NCI-H1105 treated with DMSO at 0.1 percent for 48 hours (cell line): Measurements from ENCODE around the gene AVPR1A.
A peak's percentile ranks its signal among the peaks of the same experiment; 100 is the strongest.
"Not testable (repeated sequence)": the region's sequence is repeated elsewhere in the genome, so short reads cannot be mapped to it uniquely, and the experiment has no call there.

Experiments used
- DNase-seq: peaks from one replicate; lab custom pipeline; 2025; lab: John Stamatoyannopoulos, UW

Gene AVPR1A

GRCh38 chr12:63150713-63151622 lies at the start of gene AVPR1A:
TSS of gene AVPR1A (minus strand) at chr12:63151201. CDS start at chr12:63150836, 365 bp downstream.
- DNase-seq: no peak

- no peak for DNase-seq
These were observed 45.2 kb upstream of the AVPR1A start for GRCh38 chr12:63196168-63196567.

DNA sequence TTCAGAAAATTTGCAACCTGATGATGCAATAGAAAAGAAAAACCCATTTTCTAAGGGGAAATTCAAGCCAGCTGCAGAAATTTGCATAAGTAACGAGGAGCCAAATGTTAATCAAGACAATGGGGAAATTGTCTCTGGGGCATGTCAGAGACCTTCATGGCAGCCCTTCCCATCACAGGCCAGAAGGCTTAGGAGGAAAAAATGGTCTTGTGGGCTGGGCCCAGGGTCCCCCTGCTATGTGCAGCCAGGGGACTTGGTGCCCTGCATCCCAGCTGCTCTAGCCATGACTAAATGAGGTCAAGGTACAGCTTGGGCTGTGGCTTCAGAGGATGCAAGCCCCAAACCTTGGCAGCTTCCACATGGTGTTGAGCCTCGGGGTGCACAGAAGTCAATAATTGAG lies 28.2 kb upstream of the AVPR1A start:
- DNase-seq: no peak

DNA sequence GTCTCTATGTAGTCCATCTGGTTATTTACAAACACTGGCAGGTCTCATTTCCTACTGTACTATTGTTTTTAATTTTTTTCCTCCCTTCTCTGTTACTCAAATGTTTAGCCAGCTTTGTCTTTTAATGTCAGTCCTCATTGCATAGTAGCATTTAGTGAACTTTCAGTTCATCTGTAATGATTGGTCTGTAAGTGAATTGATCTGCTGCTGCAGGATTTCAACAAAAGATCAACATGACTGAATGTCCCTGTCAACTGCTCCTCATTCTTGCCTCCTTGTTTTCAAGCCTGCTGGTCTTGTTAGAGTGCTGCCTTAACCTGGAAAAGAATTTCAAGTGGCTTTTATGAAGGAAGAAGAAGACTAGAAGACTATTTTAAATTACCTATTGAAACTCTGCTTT lies 19.3 kb upstream of the AVPR1A start:
- no peak for DNase-seq

DNA sequence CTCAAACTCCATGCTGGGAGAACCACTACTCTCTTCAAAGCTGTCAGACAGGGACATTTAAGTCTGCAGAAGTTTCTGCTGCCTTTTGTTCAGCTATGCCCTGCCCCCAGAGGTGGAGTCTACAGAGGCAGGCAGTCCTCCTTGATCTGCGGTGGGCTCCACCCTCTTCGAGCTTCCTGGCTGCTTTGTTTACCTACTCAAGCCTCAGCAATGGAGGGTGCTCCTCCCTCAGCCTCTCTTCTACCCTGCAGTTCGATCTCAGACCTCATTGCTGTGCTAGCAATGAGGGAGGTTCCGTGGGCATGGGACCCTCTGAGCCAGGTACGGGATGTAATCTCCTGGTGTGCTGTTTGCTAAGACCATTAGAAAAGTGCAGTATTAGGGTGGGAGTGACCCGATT lies 16.7 kb upstream of the AVPR1A start:
- DNase-seq: not testable (repeated sequence)

- DNase-seq: peak; percentile 22
These were observed 13.9 kb upstream of the AVPR1A start for GRCh38 chr12:63164911-63165310.

DNA sequence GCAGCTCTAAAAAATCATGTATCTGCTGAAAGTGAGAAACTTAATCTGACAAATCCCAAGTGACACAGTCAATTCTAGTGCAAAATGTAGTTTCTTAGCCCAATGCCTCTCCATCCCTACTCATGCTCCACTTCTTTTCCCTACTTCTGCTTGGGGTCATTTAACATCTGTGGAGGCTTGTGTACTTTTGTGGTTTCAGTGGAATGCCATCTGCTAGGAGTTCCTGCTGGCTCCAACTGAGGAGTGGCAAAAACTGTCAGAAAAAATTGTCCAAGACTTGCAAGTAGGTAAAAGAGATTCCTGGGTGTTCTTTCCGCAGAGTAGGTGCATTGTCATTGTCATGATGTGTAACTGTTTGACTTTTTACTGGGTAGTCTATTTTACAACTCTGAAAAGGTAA lies 12.5 kb upstream of the AVPR1A start:
- no peak for DNase-seq

DNA sequence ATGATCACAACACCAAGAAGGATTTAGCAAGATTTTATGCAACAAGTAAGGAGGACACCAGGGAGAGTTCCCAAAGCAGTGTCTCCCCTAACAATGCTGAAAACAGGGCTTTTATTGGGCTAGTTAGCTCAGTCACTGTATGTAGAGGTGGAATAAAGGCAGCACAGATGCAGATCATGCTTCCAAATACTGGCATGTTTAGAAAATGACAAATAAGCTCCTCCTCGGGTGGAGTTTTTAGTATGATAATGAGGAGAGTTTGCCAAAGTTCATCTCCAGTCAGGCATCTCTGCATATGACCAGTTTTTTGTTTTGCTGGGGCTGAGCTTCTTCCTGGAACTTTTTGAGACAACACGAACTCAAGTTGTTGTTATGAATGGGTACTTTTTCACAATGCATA lies 4.4 kb upstream of the AVPR1A start:
- no peak for DNase-seq

GRCh38 chr12:63154560-63154959 lies 3.6 kb upstream of the AVPR1A start:
- DNase-seq: no peak

- DNase-seq: no peak
These were observed 1.3 kb upstream of the AVPR1A start for GRCh38 chr12:63152321-63152700.

DNA sequence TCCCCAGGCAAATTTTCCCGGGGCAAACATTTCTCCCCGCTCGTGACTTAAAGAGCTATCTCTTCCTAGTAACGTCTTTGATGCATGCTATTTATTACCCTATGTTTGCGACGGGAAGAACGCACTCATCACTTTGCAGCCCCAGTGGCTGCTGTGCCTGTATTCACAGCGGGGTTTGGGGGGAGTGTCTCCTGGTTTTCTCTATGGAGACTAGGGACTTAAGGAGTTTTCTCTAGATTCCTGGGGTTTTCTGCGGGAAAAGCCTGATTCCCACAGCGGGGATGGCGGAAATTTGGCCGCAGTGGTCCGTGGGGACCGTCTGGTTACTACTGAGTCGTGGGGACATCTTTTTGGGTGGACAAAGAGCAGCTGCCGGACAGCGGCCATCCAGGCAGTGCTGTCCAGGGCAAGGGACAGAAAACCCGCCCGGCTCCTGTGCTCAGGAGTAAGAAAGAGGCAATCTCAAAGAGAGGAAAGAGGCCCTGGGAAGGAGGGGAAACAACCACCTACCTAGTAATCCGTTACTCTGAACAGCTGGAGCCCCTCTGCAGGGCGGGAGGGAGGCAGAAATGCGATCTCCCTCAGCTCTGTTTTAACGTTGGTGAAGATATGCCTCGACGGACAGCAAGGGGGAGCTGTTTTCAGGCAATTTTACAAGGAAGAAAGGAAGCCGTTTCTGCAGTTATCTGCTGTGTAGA lies 771 bp upstream of the AVPR1A start:
- DNase-seq: peak; percentile 79

DNA sequence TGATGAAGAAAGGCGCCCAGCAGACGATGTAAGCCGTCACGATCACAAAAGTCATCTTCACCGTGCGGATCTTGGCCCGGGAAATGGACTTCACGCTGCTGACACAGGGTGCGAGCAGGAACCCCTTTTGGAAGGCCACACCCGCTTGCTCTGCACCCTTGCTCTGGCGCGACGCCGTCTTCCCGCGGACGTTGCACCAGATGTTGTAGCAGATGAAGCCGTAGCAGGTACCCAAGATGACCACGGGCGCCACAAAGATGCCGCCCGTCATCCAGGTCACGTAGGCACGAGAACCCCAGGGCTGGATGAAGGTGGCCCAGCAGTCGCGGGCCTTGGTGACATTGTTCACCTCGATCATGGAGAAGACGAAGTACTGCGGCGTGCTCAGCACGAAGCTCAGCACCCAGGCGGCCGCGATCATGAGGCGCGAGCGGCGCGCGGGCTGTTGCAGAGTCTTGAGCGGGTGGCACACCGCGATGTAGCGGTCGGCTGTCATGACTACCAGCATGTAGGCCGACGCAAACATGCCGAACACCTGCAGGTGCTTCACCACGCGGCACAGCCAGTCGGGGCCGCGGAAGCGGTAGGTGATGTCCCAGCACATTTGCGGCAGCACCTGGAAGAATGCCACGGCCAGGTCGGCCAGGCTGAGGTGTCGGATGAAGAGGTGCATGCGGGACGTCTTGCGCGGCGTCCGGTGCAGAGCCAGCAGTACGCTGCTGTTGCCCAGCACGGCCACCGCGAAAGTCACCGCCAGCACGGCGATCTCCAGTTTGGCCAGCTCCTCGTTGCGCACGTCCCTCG lies 890 bp downstream of the AVPR1A start:
- DNase-seq: no peak

DNA sequence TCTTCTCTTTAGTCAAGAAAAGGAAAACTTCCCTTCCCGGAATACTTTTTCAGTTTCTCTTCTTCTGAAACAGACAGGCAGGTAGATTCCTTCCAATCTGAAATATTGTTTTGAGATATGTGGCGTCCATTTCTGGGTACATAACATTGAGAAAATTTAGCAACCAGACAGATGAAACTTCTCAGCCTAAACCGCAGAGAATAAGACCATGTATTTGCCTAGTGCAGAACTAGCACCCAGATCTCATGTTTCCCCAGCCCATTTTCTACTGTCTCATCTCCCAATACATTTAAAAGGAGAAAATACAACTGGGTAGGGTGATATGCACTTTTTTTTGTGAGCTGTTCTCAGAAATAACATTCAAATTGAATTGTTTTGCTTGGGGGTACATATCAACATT lies 6.4 kb downstream of the AVPR1A start:
- no peak for DNase-seq

DNA sequence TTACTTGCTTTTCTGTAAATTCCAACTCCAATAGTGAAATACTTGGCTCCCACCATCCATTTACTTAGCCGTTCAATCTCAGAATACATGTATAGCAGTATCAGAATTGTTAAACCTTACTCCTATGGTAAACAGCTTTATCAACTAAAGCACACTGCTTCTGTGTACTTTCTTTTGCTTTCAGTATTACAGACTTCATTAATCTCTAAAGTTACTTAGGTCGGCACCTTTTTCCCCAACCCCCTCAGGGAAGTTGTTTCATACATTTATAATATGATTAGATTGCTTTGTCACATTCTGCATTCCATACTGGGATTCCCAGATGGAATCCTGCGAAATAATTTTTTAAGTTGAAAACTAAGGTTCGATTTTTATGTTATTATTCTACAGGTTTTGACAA lies 12.5 kb downstream of the AVPR1A start:
- DNase-seq: no peak

DNA sequence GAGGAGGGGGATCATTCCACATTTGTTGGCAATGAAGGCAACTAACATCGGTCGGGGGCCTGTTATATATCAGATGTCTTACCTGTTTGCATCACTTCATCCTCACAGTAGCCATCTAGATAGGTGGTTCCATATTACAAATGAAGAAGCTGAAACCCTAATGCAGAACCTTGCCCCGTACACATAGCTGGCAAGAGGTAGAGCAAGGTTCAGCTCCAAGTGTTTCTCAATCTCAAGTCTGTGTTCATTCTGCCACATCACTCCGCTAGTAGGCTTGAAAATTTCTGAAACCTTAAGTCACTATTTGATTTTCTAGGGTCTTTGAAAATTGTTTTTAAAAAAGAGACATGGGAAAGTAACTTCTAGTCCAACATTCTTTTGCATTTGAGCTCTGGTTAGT lies 17.0 kb downstream of the AVPR1A start:
- DNase-seq: no peak

GRCh38 chr12:63132201-63132600 lies 18.8 kb downstream of the AVPR1A start:
- DNase-seq: no peak

DNA sequence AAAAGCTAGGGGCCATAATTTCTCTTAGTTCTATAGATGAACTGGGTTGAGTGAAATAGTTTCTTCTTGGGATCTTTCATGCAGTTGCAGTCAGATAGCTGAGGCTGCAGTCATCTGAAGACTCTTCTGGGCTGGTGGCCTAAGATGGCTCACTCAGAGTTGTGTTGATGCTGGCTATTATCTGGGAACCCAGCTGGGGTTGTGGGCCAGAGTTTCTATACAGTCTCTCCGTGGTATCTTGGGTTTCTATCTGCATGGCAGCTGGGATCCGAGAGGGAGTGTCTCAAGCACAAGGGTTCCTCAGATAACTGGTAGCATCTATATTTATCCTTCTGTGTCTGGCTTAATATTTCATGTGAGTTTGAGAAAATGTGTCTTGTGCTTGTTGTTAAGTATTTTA lies 21.1 kb downstream of the AVPR1A start:
- no peak for DNase-seq

DNA sequence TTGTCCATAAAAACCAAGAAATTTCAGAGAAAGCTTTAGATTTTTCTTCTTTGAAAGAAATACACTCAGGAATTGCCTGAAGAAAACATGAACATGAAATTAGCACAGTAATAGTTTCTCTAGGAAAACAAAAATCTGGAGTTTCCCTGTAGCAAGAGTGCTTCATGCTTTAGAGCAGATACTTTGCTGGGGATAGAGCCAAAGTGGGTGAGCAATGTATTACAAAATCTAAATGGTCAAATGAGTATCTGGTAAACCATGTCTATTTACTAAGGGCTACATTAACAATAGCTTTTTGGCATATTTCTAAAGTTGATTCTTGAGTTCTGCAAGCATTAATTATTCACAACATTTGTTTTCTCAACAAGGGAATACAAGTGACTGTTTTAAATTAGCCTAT lies 26.2 kb downstream of the AVPR1A start:
- DNase-seq: no peak

- DNase-seq: peak; percentile 58
These were observed 47.4 kb downstream of the AVPR1A start for GRCh38 chr12:63103494-63104131.

- DNase-seq: no peak
These were observed 49.1 kb downstream of the AVPR1A start for GRCh38 chr12:63101920-63102319.

DNA sequence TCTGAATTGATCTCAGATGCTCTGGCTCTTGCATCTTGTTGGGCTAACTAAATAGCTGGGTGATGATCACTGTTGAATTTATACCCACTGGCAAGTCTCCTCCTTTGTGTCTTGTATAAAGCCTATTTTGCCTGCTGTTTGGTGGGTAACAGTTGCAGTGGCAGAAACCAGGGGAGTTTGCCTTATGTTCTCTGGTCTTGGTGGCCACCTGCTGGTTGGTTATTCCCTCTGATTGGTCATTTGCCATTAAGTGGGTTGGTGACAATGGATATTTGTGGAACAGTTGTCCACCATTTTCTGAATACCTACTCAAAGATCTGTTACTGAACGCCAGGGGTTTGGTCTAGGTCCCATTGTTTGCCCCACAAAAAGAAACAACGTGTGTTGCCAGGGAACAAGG lies 52.1 kb downstream of the AVPR1A start:
- DNase-seq: peak; percentile 7

DNA sequence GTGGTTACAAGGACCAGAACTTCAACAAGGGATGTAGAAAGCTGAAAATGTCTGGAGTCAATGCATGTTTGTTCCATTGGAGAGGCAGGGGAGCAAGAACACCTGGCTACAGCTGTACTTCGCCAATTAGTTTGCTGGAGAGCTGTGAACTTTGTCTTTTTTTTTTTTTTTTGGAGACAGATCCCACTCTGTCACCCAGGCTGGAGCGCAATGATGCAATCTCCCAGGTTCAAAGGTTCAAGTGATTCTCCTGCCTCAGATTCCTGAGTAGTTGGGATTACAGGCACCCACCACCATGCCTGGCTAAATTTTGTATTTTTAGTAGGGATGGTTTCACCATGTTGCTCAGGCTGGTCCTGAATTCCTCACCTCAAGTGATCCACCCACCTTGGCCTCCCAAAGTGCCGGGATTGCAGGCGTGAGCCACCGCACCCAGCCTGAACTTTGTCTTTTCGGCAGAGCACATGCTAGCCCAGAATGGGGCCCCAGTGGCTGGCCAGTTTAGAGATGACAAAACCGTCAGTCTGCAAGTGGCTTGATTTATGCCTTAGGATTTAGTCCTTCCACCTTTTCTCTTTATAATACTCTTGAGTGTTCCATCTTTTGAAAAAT lies 55.5 kb downstream of the AVPR1A start:
- no peak for DNase-seq
